Astrocyte of the spinal cord (primary cell): Measurements from ENCODE around the gene TAAR8.

Source experiments
- DNase-seq: peaks from one replicate; pipeline ENCODE4 v3.0.0; 2011; ENCODE audit warnings: low read depth, low spot score
- H3K4me3 ChIP-seq: 2 replicates; pipeline ENCODE4 v1.5.1; 2011; ENCODE audit warnings: low read depth, mild to moderate bottlenecking, low read length, moderate library complexity
- in situ Hi-C: cut with HindIII; loops from 2 replicates; pipeline ENCODE4 v1.10.0; 2017; ENCODE audit warnings: low sequenced_read_pairs
- TF ChIP-seq, protein P1 (sequence below): IDR thresholded peaks from 2 replicates; pipeline ENCODE4 v1.5.1; 2012; ENCODE audit warnings: low read depth, mild to moderate bottlenecking, low read length, inconsistent platforms

TAAR8 gene

DNA sequence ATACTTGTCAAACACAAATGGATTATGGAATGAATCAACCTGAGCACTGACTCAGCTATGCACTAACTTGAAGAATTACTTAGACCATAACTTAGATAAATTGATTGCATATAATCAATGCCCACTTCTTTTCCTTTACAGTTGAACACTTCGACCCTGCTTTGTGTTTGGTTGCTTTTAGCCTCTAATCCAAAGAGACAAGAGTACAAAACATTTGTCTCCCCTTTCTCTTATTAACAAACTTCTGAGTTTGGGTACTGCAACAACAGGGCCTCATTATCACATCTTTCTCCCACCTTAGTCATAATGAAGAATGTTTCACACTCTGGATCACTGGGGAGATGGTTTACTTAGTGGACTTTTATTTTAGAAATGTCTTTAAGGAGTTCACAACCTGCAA is 15.1 kb downstream of the TAAR8 start:
- DNase-seq: no peak
- TF ChIP-seq, protein P1, sequence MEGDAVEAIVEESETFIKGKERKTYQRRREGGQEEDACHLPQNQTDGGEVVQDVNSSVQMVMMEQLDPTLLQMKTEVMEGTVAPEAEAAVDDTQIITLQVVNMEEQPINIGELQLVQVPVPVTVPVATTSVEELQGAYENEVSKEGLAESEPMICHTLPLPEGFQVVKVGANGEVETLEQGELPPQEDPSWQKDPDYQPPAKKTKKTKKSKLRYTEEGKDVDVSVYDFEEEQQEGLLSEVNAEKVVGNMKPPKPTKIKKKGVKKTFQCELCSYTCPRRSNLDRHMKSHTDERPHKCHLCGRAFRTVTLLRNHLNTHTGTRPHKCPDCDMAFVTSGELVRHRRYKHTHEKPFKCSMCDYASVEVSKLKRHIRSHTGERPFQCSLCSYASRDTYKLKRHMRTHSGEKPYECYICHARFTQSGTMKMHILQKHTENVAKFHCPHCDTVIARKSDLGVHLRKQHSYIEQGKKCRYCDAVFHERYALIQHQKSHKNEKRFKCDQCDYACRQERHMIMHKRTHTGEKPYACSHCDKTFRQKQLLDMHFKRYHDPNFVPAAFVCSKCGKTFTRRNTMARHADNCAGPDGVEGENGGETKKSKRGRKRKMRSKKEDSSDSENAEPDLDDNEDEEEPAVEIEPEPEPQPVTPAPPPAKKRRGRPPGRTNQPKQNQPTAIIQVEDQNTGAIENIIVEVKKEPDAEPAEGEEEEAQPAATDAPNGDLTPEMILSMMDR: no peak
- in situ Hi-C loops: no loop called here
- no peak overlapping the region for H3K4me3 ChIP-seq

DNA sequence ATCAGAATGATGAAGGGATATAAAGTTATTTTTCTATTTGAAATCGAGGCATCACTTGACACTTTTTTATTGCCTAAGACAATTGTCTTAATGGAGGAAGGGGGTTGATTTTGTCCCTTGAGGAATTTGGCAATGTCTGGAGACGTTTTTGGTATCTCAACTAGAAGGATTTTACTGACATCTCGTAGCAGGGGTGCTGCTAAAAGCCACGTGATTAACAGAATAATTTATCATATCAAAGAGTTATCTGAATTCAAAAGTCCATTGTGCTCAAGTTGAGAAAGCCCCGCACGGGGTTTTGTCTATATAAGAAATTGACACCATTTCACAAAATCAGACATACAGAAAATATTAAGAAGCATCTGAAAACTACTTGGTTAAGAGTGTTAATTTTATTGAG is 16.1 kb downstream of the TAAR8 start:
- in situ Hi-C loops: no loop called here
- H3K4me3 ChIP-seq: no peak overlapping the region
- TF ChIP-seq, protein P1: no peak
- DNase-seq: no peak

DNA sequence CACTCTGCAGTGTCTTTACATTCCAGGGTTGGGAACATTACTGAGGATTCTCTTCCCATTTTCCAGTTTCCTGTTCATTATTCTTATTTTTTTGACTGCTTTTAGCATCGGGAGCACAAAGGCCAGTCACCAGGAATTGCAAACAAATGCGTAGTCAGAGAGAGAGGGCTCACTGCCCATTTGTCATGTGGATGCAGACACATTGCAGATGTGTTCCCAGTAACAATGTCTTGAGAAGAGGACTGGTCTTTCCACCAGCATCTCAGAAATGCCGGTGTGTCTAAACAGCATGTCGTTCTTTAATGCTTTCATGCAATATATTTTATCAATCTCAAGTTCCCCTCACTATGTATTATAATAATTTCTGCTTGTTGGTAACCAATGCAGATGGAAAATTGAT is 16.7 kb downstream of the TAAR8 start:
- in situ Hi-C loops: no loop called here
- TF ChIP-seq, protein P1: no peak

DNA sequence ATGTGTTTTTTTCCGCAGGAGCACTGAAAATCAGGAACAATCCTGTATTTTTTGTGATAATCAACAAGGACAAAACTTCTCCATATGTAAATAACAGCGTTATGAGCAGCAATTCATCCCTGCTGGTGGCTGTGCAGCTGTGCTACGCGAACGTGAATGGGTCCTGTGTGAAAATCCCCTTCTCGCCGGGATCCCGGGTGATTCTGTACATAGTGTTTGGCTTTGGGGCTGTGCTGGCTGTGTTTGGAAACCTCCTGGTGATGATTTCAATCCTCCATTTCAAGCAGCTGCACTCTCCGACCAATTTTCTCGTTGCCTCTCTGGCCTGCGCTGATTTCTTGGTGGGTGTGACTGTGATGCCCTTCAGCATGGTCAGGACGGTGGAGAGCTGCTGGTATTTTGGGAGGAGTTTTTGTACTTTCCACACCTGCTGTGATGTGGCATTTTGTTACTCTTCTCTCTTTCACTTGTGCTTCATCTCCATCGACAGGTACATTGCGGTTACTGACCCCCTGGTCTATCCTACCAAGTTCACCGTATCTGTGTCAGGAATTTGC is 17.8 kb downstream of the TAAR8 start, which contains the start of gene TAAR6:
Gene TAAR6 (plus strand): TSS at position 102 of the 557 bp plus-strand sequence. CDS start 0 bp downstream, at position 102.
- in situ Hi-C loops: no loop called here
- no peak within 1 kb of the TSS for H3K4me3 ChIP-seq
- DNase-seq: no peak
- TF ChIP-seq, protein P1: no peak

More for the DNA sequence above, 16.7 kb downstream of the TAAR8 start:
- no peak for DNase-seq
- H3K4me3 ChIP-seq: no peak overlapping the region

DNA sequence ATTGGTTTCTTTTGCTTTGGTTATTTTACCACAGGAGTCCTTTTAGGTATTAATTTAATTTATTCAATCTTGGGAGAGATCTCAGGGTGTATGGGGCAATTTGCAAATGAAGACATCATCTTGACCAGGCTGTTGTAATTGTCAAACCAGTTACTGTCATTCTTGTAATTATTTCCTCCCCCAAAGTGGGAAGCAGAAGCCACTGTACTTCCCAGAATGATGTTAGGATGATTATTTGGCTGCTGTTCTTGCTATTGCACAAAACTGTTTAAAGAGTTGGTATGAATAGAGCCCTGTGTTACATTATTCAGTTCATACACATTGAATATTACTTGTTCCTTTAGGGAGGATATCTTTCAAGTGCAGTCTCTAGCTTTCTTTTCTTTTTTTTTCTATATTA is 19.3 kb downstream of the TAAR8 start:
- no peak overlapping the region for H3K4me3 ChIP-seq
- TF ChIP-seq, protein P1: no peak
- in situ Hi-C loops: no loop called here
- no peak for DNase-seq

DNA sequence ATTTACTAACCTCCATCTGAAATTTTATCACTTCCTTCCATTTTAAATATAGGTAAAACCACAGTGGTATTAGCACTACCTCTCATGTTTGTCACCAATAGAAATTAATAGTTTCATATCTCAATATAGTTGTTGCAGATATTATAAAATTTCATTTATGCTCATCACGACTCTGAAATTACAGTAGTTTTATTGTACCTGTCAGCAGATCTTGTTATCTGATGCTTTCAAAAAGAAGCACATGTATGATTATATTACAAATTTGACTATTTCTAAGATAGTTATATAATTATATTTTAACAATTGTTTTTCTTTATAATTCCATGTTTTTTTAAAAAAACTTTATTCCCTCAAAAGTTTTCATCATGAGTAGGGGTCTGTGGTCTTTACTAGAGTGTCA is 32.2 kb downstream of the TAAR8 start:
- TF ChIP-seq, protein P1: no peak
- in situ Hi-C loops: no loop called here
- no peak overlapping the region for H3K4me3 ChIP-seq
- DNase-seq: no peak

DNA sequence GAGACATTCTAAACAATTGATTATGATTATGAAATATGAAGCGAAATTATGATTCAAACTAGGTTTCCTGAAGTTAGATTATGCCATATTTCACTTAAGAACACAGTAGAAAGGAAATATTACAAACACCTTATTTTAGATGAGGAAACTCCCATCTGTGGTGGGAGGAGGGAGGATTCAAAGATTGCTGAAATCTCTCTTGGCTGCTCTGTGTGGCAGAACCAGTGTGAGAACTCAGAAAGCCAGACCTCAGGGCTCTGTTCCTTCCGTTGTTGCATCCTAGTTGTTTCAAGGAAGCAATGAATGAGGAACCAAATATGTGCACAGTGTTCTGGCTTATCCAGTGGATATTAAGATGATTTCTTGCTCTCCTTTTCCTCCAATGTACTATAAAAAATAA is 35.0 kb downstream of the TAAR8 start:
- TF ChIP-seq, protein P1: no peak
- DNase-seq: no peak
- in situ Hi-C loops: no loop called here
- H3K4me3 ChIP-seq: no peak overlapping the region
